Colonic mucosa (tissue), 4 donors: ENCODE results near the gene BTBD16. TPM values are rescaled to one million over a fixed set of nuclear protein-coding genes. Genes with fewer than 3 reads are reported as not detected.

ENCODE experiments used
- DNase-seq: peaks from one replicate; pipeline ENCODE4 v3.0.0-alpha.2; 2020
- H3K27ac ChIP-seq: fragments of 200-600 bp; one replicate; pipeline ENCODE4 v1.8.0; 2021
- H3K27me3 ChIP-seq: fragments of 200-600 bp; one replicate; pipeline ENCODE4 v1.8.0; 2021
- H3K36me3 ChIP-seq: fragments of 200-600 bp; one replicate; pipeline ENCODE4 v1.8.0; 2021
- H3K4me1 ChIP-seq: fragments of 200-600 bp; one replicate; pipeline ENCODE4 v1.8.0; 2021; ENCODE audit warnings: mild to moderate bottlenecking
- H3K4me3 ChIP-seq: fragments of 200-600 bp; one replicate; pipeline ENCODE4 v1.8.0; 2021
- H3K9ac ChIP-seq, 2 donors: one replicate each; pipeline ENCODE4 v1.7.0; 2013; ENCODE audit warnings: control low read depth in 2 of 2, low read depth in 2 of 2, low read length in 2 of 2
- H3K9me3 ChIP-seq: fragments of 200-600 bp; one replicate; pipeline ENCODE4 v1.8.0; 2021
- intact Hi-C: fragments of 100-400 bp; cut with DNase I; formaldehyde crosslinking; loops from one replicate; pipeline ENCODE4 v1.14.1; 2022
- total RNA-seq, 2 donors: library from RNA; stranded (reverse); fragmentation: NEBNext Ultra II Directional in 1 of 2; extraction: Animal tissue kit (Norgen Biotek cat#: 25700) in 1 of 2; gene quantifications; one replicate each; pipeline ENCODE4 v1.2.1, GENCODE V29; 2021
- TF ChIP-seq, protein P1 (sequence below): fragments of 200-600 bp; IDR thresholded peaks from one replicate; pipeline ENCODE4 v1.8.0; 2022; ENCODE audit warnings: antibody characterized with exemption, mild to moderate bottlenecking
- donor health status: healthy.
- donor health status: DM: no; HTN: no; CAD: no.
- donor health status: DM: no; HTN: no; CAD: no.

Gene BTBD16
- total RNA-seq, 2 donors from 2014 or later, result 0.13 to 0.40 TPM

DNA sequence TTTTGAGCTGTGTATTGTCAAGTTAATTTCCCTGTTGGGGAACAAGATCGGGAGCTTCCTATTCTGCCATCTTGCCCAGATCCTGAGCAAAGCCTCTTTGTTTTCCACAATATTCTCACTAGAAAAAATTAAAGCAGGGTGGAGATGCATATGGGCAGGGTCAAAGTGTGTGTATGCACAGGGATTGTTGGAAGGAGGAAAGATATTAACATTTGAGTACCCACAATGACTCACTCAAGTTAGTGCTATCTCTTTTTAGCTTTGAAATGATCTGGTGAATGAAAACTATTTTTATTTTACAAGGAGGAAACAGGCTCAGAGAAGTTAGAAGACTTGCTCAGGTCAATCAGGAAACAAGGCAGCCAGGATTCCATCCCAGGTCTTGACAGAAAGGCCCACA, 6.7 kb upstream of the BTBD16 start:
- DNase-seq, result no peak
- TF ChIP-seq, protein P1, sequence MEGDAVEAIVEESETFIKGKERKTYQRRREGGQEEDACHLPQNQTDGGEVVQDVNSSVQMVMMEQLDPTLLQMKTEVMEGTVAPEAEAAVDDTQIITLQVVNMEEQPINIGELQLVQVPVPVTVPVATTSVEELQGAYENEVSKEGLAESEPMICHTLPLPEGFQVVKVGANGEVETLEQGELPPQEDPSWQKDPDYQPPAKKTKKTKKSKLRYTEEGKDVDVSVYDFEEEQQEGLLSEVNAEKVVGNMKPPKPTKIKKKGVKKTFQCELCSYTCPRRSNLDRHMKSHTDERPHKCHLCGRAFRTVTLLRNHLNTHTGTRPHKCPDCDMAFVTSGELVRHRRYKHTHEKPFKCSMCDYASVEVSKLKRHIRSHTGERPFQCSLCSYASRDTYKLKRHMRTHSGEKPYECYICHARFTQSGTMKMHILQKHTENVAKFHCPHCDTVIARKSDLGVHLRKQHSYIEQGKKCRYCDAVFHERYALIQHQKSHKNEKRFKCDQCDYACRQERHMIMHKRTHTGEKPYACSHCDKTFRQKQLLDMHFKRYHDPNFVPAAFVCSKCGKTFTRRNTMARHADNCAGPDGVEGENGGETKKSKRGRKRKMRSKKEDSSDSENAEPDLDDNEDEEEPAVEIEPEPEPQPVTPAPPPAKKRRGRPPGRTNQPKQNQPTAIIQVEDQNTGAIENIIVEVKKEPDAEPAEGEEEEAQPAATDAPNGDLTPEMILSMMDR, result no peak
- Histone ChIP-seq H3K27me3 (no peaks in the 10 kb centered on the region), H3K9ac (no peak overlapping the region), H3K27ac (peak overlapping the region; percentile 60), H3K36me3 (no peaks in the 10 kb centered on the region), H3K4me3 (no peak overlapping the region), H3K4me1 (no peaks in the 10 kb centered on the region), H3K9me3 (no peaks in the 10 kb centered on the region)
- intact Hi-C loops, result no loop called here

DNA sequence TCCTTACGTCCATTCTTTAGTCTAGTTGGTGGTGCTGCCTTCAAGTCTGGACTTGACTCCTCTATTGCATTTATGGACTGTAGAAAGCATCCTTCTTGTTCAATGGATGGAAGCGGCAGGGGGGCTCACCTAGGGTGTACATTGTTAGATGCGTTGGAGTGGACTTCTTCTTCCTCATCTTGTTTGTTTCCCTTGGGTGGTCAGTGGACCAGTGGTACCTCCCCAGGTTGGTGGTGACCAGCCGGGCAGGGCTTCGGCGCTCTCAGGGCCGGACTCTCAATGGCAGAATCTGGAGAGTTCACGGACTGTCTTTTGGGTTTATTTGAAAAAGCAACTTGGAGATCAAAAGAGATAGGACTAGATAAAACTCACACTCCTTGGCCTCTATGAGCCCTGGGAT, 6.2 kb upstream of the BTBD16 start:
- intact Hi-C loops, result no loop called here
- Histone ChIP-seq H3K9me3 (no peaks in the 10 kb centered on the region), H3K4me1 (no peaks in the 10 kb centered on the region), H3K27ac (peak overlapping the region; percentile 60), H3K36me3 (no peaks in the 10 kb centered on the region), H3K4me3 (no peak overlapping the region), H3K9ac (no peak overlapping the region), H3K27me3 (no peaks in the 10 kb centered on the region)
- no peak for DNase-seq
- TF ChIP-seq, protein P1, result no peak

- DNase-seq, result no peak
- intact Hi-C loops, result no loop called here
- H3K4me3 ChIP-seq, result no peak overlapping the region
- H3K9ac ChIP-seq, result no peak overlapping the region
- H3K36me3 ChIP-seq, result no peaks in the 10 kb centered on the region
- TF ChIP-seq, protein P1, result no peak
- H3K27me3 ChIP-seq, result no peaks in the 10 kb centered on the region
- H3K9me3 ChIP-seq, result no peaks in the 10 kb centered on the region
- H3K4me1 ChIP-seq, result no peaks in the 10 kb centered on the region
- H3K27ac ChIP-seq, result no peak overlapping the region
Measured at GRCh38 chr10:122265896-122266295, 5.2 kb upstream of the BTBD16 start.

DNA sequence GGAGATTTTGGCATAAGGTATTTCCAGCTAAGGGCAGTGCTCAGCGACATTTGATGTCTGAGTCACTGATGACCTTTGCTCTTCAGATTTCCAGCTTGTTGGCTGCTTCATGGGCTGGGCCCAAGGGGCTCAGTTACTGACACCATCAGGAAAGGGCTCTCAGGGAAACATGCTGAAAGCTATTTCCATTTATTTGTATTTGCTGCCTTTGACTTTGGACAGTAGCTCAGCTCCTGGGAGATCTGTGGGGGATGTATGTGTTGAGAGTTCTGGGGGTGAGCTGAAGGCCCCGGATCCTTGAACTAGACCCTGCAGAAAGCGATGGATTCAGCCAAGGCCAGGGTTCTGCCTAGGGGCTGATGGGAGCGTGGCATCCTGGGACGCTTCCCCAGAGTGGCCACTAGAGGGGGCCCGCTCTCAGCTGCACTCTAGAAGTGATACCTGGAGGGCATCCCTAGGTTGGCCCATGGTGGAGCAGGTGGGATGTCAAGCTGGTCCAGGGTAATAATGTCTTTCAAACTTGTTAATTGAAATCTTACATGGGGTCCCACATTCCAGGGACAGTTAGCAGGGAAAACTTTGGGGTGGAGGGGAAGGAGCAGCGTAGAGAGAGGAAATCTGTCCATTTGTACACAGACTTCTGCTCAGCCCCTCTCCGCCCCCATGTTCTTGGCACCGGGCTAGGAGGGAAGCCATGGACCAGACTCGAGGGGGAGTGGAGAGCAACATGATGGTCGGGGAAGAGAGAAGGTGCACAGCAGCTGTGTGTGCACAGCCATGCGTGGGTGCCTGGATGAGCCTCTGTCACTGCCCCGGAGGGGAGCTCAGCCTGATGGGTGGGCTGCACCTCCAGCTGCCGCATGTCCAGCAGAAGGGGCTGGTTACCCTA, 3.0 kb upstream of the BTBD16 start:
- no peaks in the 10 kb centered on the region for H3K9me3 ChIP-seq
- H3K36me3 ChIP-seq, result no peaks in the 10 kb centered on the region
- intact Hi-C loops, result no loop called here
- no peaks in the 10 kb centered on the region for H3K27me3 ChIP-seq
- H3K4me3 ChIP-seq, result no peak overlapping the region
- TF ChIP-seq, protein P1, result peak; percentile 92
- no peak overlapping the region for H3K9ac ChIP-seq
- H3K4me1 ChIP-seq, result no peaks in the 10 kb centered on the region
- no peak overlapping the region for H3K27ac ChIP-seq
- peak; percentile 61 for DNase-seq

DNA sequence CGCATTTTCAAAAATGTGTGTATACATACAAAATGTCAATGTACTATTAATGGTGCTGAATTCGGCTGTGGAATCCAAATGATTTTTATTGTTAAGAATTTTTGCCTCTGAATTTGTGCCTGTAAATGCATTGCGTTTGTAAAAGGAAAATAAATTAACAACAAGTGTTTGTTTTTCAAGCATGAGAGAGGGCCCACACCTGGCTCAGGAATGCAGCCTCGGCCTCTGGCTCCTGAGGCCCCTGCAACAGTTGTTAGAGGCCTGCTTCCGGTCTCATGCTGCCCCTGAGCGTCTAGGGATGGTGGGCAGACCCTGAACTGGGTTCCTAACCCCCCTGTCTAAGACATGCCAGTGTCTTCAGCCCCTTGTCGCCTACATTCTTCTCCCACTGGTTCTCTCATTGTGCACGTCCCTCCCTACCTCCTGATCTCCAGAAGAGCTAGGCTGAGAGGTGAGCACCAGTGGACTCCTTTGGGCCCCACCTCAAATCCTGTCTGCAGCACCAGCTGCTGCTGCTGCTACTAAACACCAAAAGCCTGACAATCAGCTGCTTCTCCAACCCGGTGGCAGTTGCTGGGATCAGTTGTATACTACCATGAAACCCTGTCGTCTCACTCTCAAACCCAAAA, 1.9 kb upstream of the BTBD16 start:
- no peak overlapping the region for H3K9ac ChIP-seq
- no peaks in the 10 kb centered on the region for H3K4me1 ChIP-seq
- no peak for DNase-seq
- TF ChIP-seq, protein P1, result no peak
- no peak overlapping the region for H3K4me3 ChIP-seq
- H3K9me3 ChIP-seq, result no peaks in the 10 kb centered on the region
- no peak overlapping the region for H3K27ac ChIP-seq
- no peaks in the 10 kb centered on the region for H3K27me3 ChIP-seq
- no peaks in the 10 kb centered on the region for H3K36me3 ChIP-seq
- intact Hi-C loops, result no loop called here
